ENCODE data around the gene AJAP1.

- TF ChIP-seq CTCF (conservative IDR thresholded peaks at IDR 0.05) (no peak), ZFX (IDR thresholded peaks at IDR 0.05) (no peak)
These were observed 6.6 kb downstream of the AJAP1 start for GRCh38 chr1:4660917-4661594.
